ENCODE measurements around the gene CEP295NL. TPM values are rescaled to one million over a fixed set of nuclear protein-coding genes. Genes with fewer than 3 reads are reported as not detected.
"Not testable (repeated sequence)": the region's sequence is repeated elsewhere in the genome, so short reads cannot be mapped to it uniquely, and the experiment has no call there.

CEP295NL gene
- total RNA-seq, 1 donor: 2.5 TPM

DNA sequence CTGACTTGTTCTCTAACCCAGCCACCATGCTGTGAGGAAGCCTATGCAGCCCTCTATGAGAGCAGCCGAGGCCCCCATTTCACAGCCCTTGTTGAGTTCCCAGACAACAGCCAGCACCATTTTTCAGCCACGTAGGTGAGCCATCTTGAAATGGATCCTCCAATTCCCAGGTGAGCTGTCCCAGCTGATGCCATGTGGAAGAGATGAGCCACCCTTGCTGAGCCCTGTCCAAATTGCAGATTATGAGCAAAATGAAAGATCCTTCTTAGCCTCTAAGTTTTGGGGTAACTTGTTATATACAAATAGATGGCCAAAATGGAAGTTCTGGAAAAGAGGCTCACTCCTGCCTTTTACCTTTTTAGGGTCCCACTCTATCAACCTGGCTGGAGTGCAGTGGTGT, 47.9 kb upstream of the CEP295NL start:
- Histone ChIP-seq H2AFZ (ENCODE audit: low read length) (no peak overlapping the region), H3K27ac (ENCODE audit: low read depth, low read length) (no peak overlapping the region), H3K9me3 (ENCODE audit: low read depth, low read length) (peaks cover 10% of the 10 kb centered on the region), H3K4me3 (ENCODE audit: insufficient read depth, low read length) (no peak overlapping the region), H3K4me2 (ENCODE audit: insufficient read depth, low read length) (no peak overlapping the region), H3K4me1 (ENCODE audit: insufficient read depth, low read length) (peaks cover 5% of the 10 kb centered on the region), H3K79me2 (ENCODE audit: insufficient read depth, low read length) (no peaks in the 10 kb centered on the region), H3K27me3 (ENCODE audit: insufficient read depth, low read length) (no peaks in the 10 kb centered on the region), H3K36me3 (ENCODE audit: insufficient read depth, low read length) (no peaks in the 10 kb centered on the region), H4K20me1 (ENCODE audit: insufficient read depth, low read length) (no peaks in the 10 kb centered on the region)
- DNase-seq (ENCODE audit: insufficient read length, low spot score, missing footprints): peak; percentile 18
- TF ChIP-seq, protein P1, sequence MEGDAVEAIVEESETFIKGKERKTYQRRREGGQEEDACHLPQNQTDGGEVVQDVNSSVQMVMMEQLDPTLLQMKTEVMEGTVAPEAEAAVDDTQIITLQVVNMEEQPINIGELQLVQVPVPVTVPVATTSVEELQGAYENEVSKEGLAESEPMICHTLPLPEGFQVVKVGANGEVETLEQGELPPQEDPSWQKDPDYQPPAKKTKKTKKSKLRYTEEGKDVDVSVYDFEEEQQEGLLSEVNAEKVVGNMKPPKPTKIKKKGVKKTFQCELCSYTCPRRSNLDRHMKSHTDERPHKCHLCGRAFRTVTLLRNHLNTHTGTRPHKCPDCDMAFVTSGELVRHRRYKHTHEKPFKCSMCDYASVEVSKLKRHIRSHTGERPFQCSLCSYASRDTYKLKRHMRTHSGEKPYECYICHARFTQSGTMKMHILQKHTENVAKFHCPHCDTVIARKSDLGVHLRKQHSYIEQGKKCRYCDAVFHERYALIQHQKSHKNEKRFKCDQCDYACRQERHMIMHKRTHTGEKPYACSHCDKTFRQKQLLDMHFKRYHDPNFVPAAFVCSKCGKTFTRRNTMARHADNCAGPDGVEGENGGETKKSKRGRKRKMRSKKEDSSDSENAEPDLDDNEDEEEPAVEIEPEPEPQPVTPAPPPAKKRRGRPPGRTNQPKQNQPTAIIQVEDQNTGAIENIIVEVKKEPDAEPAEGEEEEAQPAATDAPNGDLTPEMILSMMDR (IDR thresholded peaks at IDR 0.05; ENCODE audit: extremely low read depth, low read depth, low read length): no peak

DNA sequence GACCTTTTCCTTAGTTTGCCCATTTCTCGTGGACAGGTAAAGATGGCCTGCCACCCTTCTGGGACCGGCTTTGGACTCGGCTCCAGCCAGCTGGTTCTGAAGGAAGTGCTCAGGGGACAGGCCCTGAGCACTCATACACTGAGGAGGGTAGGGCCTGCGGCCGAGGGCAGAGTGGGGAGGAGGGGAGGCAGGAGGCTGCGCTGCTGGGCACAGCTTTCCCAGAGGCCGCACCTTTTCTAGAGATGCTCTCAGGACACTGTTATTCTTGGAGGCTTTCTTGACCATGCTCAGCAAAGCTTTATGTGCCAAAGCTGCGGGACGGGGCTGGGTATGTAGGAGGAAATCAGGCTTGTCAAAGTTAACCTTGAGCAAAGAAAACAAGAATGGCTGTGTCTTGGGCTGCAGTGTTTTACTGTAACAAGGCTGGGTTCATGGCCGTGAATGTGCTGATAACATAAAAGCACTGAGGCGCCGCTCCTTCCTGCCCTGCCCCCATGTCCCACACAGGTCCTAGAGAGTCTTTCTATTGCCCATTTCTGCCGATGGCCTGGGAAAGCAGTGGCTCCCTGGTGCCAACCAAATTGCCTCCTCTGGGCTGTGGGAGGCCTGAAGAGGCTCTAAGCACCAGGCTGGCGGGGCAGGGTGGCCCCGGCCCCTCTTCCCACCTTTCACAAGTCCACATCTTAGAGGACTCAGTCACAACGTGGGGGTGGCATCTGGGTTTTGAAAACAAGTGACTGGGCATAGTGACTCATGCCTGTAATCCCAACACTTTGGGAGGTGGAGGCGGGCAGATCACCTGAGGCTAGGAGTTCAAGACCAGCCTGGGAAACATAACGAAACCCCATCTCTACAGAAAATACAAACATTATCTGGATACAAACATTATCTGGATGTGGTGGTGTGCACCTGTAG, 44.5 kb upstream of the CEP295NL start:
- DNase-seq (ENCODE audit: insufficient read length, low spot score, missing footprints): peak; percentile 55

DNA sequence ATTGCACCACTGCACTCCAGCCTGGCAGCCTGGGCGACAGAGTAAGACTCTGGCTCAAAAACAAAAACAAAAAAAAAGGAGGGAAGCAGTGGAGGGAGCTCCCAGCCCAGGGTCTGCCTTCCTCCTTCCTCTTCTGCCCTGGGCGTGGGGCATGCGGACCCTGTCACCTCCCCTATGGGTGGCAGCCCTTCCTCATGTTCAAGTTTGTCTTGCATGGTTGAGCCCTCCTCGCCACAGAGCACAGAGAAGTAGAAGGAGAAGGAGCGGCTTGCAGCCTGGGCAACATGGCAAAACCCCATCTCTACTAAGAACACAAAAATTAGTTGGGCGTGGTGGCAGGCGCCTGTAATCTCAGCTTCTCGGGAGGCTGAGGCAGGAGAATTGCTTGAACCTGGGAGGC, 43.6 kb upstream of the CEP295NL start:
- Histone ChIP-seq H3K36me3 (ENCODE audit: insufficient read depth, low read length) (no peaks in the 10 kb centered on the region), H3K9me3 (ENCODE audit: low read depth, low read length) (peaks cover 10% of the 10 kb centered on the region), H3K27ac (ENCODE audit: low read depth, low read length) (no peak overlapping the region), H2AFZ (ENCODE audit: low read length) (no peak overlapping the region), H3K4me2 (ENCODE audit: insufficient read depth, low read length) (no peak overlapping the region), H3K4me3 (ENCODE audit: insufficient read depth, low read length) (no peak overlapping the region), H3K4me1 (ENCODE audit: insufficient read depth, low read length) (no peaks in the 10 kb centered on the region), H3K79me2 (ENCODE audit: insufficient read depth, low read length) (no peaks in the 10 kb centered on the region), H3K27me3 (ENCODE audit: insufficient read depth, low read length) (no peaks in the 10 kb centered on the region), H4K20me1 (ENCODE audit: insufficient read depth, low read length) (no peaks in the 10 kb centered on the region)
- TF ChIP-seq, protein P1 (IDR thresholded peaks at IDR 0.05; ENCODE audit: extremely low read depth, low read depth, low read length): no peak
- DNase-seq (ENCODE audit: insufficient read length, low spot score, missing footprints): no peak

More for the DNA sequence above, 44.5 kb upstream of the CEP295NL start:
- Histone ChIP-seq H2AFZ (ENCODE audit: low read length) (no peak overlapping the region), H3K4me2 (ENCODE audit: insufficient read depth, low read length) (no peak overlapping the region), H3K27ac (ENCODE audit: low read depth, low read length) (no peak overlapping the region), H4K20me1 (ENCODE audit: insufficient read depth, low read length) (no peaks in the 10 kb centered on the region), H3K79me2 (ENCODE audit: insufficient read depth, low read length) (no peaks in the 10 kb centered on the region), H3K4me1 (ENCODE audit: insufficient read depth, low read length) (peaks cover 4% of the 10 kb centered on the region), H3K4me3 (ENCODE audit: insufficient read depth, low read length) (no peak overlapping the region), H3K9me3 (ENCODE audit: low read depth, low read length) (peaks cover 10% of the 10 kb centered on the region), H3K36me3 (ENCODE audit: insufficient read depth, low read length) (no peaks in the 10 kb centered on the region), H3K27me3 (ENCODE audit: insufficient read depth, low read length) (no peaks in the 10 kb centered on the region)
- TF ChIP-seq, protein P1 (IDR thresholded peaks at IDR 0.05; ENCODE audit: extremely low read depth, low read depth, low read length): no peak

DNA sequence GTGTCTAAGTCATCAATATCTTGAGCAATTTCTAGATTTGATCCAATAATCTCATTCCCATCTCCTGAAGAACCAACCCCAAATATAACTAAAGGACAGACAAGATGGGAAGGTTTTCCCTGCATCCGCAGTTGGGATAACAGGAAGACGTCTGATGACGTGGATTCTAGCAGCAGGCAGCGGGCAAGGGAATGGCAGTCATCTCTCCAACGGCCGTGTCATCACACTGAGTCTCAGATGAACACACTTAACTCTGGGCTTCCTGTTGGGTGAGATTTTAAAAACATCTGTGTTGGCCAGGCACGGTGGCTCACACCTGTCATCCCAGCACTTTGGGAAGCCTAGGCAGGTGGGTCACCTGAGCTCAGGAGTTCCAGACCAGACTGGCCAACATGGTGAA, 43.1 kb upstream of the CEP295NL start:
- no peak overlapping the region for H3K4me3 ChIP-seq (ENCODE audit: insufficient read depth, low read length)
- no peak overlapping the region for H2AFZ ChIP-seq (ENCODE audit: low read length)
- H4K20me1 ChIP-seq (ENCODE audit: insufficient read depth, low read length): no peaks in the 10 kb centered on the region
- no peak overlapping the region for H3K27ac ChIP-seq (ENCODE audit: low read depth, low read length)
- TF ChIP-seq, protein P1 (IDR thresholded peaks at IDR 0.05; ENCODE audit: extremely low read depth, low read depth, low read length): no peak
- H3K79me2 ChIP-seq (ENCODE audit: insufficient read depth, low read length): no peaks in the 10 kb centered on the region
- no peaks in the 10 kb centered on the region for H3K4me1 ChIP-seq (ENCODE audit: insufficient read depth, low read length)
- peaks cover 9% of the 10 kb centered on the region for H3K9me3 ChIP-seq (ENCODE audit: low read depth, low read length)
- no peaks in the 10 kb centered on the region for H3K36me3 ChIP-seq (ENCODE audit: insufficient read depth, low read length)
- DNase-seq (ENCODE audit: insufficient read length, low spot score, missing footprints): peak; percentile 26
- H3K27me3 ChIP-seq (ENCODE audit: insufficient read depth, low read length): no peaks in the 10 kb centered on the region
- H3K4me2 ChIP-seq (ENCODE audit: insufficient read depth, low read length): no peak overlapping the region

DNA sequence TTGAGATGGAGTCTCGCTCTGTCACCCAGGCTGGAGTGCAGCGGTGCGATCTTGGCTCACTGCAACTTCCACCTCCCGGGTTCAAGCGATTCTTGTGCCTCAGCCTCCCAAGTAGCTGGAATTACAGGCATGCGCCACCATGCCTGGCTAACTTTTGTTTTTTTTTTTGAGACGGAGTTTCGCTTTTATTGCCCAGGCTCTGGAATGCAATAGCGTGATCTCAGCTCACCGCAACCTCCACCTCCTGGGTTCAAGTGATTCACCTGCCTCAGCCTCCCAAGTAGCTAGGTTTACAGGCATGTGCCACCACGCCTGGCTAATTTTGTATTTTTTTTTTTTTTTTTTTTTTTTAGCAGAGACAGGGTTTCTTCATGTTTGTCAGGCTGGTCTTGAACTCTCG, 42.5 kb upstream of the CEP295NL start:
- not testable (repeated sequence) for H3K27me3 ChIP-seq (ENCODE audit: insufficient read depth, low read length); H3K4me1 ChIP-seq (ENCODE audit: insufficient read depth, low read length); DNase-seq (ENCODE audit: insufficient read length, low spot score, missing footprints); H4K20me1 ChIP-seq (ENCODE audit: insufficient read depth, low read length); H3K79me2 ChIP-seq (ENCODE audit: insufficient read depth, low read length); H3K27ac ChIP-seq (ENCODE audit: low read depth, low read length); H2AFZ ChIP-seq (ENCODE audit: low read length); H3K36me3 ChIP-seq (ENCODE audit: insufficient read depth, low read length); H3K4me3 ChIP-seq (ENCODE audit: insufficient read depth, low read length); H3K9me3 ChIP-seq (ENCODE audit: low read depth, low read length); H3K4me2 ChIP-seq (ENCODE audit: insufficient read depth, low read length)

Data from osteoblast (primary cell).